ENCODE data around the gene LHFPL6. TPM values are rescaled to one million over a fixed set of nuclear protein-coding genes. Genes with fewer than 3 reads are reported as not detected.

The LHFPL6 gene
- polyA plus RNA-seq, 3 donors, result 0.14 to 0.59 (median 0.46) TPM

DNA sequence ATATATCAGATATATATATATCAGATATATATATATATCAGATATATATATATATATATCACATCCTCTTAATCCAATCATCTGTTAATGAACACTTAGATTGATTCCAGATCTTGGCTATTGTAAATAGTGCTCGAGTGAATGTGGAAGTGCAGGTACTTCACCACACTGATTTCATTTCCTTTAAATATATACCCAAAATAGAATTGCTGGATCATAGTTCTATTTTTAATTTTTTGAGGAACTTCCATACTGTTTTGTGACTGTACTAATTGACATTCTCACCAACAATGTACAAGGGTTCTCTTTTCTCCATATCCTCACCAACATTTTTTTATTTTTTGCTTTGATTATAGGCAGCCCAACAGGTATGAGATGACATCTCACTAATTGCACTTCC is 287.2 kb downstream of the LHFPL6 start:
- Mint-ChIP-seq H3K4me3 (peak overlapping the region in 1 of 2 donors; percentile 31), H3K4me1 (peaks cover 15% of the 10 kb centered on the region), H3K27me3 (ENCODE audit: low read depth in 3 of 3) (peaks cover 0 to 3% (median 1%) of the 10 kb centered on the region in 3 donors), H3K9me3 (no peaks in the 10 kb centered on the region), H3K27ac (no peak overlapping the region), H3K36me3 (no peaks in the 10 kb centered on the region)
- H3K36me3 ChIP-seq (replicated peaks in 1 of 2; ENCODE audit: control insufficient read depth in 1 of 2, insufficient read depth in 2 of 2, low read length in 2 of 2), result no peaks in the 10 kb centered on the region
- no peaks in the 10 kb centered on the region for H4K20me1 ChIP-seq (ENCODE audit: insufficient read depth, low read length)
- no peaks in the 10 kb centered on the region for H3K27me3 ChIP-seq (ENCODE audit: control insufficient read depth in 2 of 2, insufficient read depth in 2 of 2, low read length in 2 of 2)
- TF ChIP-seq, protein P1, sequence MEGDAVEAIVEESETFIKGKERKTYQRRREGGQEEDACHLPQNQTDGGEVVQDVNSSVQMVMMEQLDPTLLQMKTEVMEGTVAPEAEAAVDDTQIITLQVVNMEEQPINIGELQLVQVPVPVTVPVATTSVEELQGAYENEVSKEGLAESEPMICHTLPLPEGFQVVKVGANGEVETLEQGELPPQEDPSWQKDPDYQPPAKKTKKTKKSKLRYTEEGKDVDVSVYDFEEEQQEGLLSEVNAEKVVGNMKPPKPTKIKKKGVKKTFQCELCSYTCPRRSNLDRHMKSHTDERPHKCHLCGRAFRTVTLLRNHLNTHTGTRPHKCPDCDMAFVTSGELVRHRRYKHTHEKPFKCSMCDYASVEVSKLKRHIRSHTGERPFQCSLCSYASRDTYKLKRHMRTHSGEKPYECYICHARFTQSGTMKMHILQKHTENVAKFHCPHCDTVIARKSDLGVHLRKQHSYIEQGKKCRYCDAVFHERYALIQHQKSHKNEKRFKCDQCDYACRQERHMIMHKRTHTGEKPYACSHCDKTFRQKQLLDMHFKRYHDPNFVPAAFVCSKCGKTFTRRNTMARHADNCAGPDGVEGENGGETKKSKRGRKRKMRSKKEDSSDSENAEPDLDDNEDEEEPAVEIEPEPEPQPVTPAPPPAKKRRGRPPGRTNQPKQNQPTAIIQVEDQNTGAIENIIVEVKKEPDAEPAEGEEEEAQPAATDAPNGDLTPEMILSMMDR (IDR thresholded peaks at IDR 0.05), result no peak
- H2AFZ ChIP-seq (ENCODE audit: insufficient read depth, low read depth, low read length, poor library complexity, severe bottlenecking), result no peak overlapping the region
- no peak overlapping the region for H3K27ac ChIP-seq (ENCODE audit: low read depth in 1 of 2, low read length in 2 of 2)
- WGBS (ENCODE audit: insufficient coverage), result no CpG with 5 or more reads among the region's 1 CpG
- H3K4me2 ChIP-seq (replicated peaks; ENCODE audit: extremely low read depth, low read length, poor library complexity, severe bottlenecking), result no peak overlapping the region
- intact Hi-C loops (cut with micrococcal nuclease), result no loop called here
- peak in 1 of 3 donors; percentile 8 for DNase-seq
- H3K4me3 ChIP-seq (replicated peaks in 1 of 3; ENCODE audit: low read depth in 2 of 3, low read length in 3 of 3), result no peak overlapping the region
- no peaks in the 10 kb centered on the region for H3K79me2 ChIP-seq (ENCODE audit: insufficient read depth, low read length)
- H3K4me1 ChIP-seq (ENCODE audit: control insufficient read depth in 1 of 2, insufficient read depth in 2 of 2, low read length in 2 of 2), result peaks cover 7 to 16% of the 10 kb centered on the region in 2 donors
- H3K9me3 ChIP-seq (replicated peaks in 1 of 2; ENCODE audit: control insufficient read depth in 1 of 2, insufficient read depth in 1 of 2, low read length in 2 of 2), result no peaks in the 10 kb centered on the region
- H3K9ac ChIP-seq (ENCODE audit: insufficient read depth, low read length, poor library complexity, severe bottlenecking), result no peak overlapping the region

DNA sequence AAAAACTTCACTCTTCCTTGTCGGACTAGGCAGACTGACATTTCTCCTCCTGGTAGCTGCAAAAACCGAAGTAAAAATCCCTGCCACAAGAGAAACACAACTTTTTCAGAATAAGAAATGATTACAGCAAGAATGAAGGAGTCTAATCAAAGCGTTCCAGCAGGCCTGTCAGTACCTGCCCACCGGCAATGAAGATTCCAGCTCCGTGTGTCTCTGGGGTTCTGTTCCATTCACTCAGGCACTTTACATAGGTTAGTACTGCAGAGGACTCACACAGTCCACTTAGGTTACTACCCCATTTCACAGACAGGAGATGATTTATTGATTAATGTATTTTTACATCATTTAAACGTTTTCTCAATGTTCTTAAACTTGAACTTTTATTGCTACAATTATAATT is 289.3 kb downstream of the LHFPL6 start:
- Mint-ChIP-seq H3K27me3 (ENCODE audit: low read depth in 3 of 3) (peaks cover 0 to 1% (median 0%) of the 10 kb centered on the region in 3 donors), H3K36me3 (no peaks in the 10 kb centered on the region), H3K4me1 (peaks cover 15% of the 10 kb centered on the region), H3K9me3 (no peaks in the 10 kb centered on the region), H3K4me3 (no peak overlapping the region), H3K27ac (no peak overlapping the region)
- Histone ChIP-seq H3K9me3 (replicated peaks in 1 of 2; ENCODE audit: control insufficient read depth in 1 of 2, insufficient read depth in 1 of 2, low read length in 2 of 2) (no peaks in the 10 kb centered on the region), H3K27me3 (ENCODE audit: control insufficient read depth in 2 of 2, insufficient read depth in 2 of 2, low read length in 2 of 2) (no peaks in the 10 kb centered on the region), H3K36me3 (replicated peaks in 1 of 2; ENCODE audit: control insufficient read depth in 1 of 2, insufficient read depth in 2 of 2, low read length in 2 of 2) (no peaks in the 10 kb centered on the region), H3K4me2 (replicated peaks; ENCODE audit: extremely low read depth, low read length, poor library complexity, severe bottlenecking) (no peak overlapping the region), H3K9ac (ENCODE audit: insufficient read depth, low read length, poor library complexity, severe bottlenecking) (no peak overlapping the region), H4K20me1 (ENCODE audit: insufficient read depth, low read length) (no peaks in the 10 kb centered on the region), H2AFZ (ENCODE audit: insufficient read depth, low read depth, low read length, poor library complexity, severe bottlenecking) (no peak overlapping the region), H3K4me1 (ENCODE audit: control insufficient read depth in 1 of 2, insufficient read depth in 2 of 2, low read length in 2 of 2) (peaks cover 7 to 16% of the 10 kb centered on the region in 2 donors), H3K27ac (ENCODE audit: low read depth in 1 of 2, low read length in 2 of 2) (no peak overlapping the region), H3K4me3 (replicated peaks in 1 of 3; ENCODE audit: low read depth in 2 of 3, low read length in 3 of 3) (no peak overlapping the region), H3K79me2 (ENCODE audit: insufficient read depth, low read length) (no peaks in the 10 kb centered on the region)
- 100% methylated on average over 2 of the region's 6 CpGs for WGBS (ENCODE audit: insufficient coverage)
- TF ChIP-seq, protein P1 (IDR thresholded peaks at IDR 0.05), result no peak
- no peak for DNase-seq
- intact Hi-C loops (cut with micrococcal nuclease), result no loop called here

Data from CD14-positive monocyte (primary cell).